ENCODE measurements around the gene PRKACB.

The PRKACB gene

DNA sequence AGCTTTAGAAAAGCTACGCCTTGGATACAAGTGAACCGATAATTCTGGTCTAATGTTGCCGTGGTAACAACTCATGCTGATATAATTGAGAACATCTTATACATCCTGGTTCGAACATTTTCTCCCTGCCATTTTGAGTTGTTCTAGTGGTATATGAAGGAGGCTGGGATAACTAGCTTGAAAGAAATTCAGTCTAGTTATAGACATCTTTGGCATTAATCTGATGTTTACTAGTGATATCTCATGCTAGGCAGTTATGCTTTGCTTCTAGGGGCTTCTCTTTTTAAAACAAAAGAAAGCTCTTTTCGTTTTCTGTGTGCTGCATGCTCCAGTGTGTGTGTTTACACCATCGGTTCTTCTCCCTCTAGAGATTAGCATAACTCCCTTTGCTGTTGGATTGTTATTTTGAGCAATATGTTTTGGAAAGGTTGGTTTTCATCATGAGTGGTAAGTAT, 20.5 kb downstream of the PRKACB start:
- Histone ChIP-seq H3K36me3 (no peaks in the 10 kb centered on the region), H3K4me1 (peaks cover 0 to 22% (median 0%) of the 10 kb centered on the region in 4 donors), H3K27me3 (no peaks in the 10 kb centered on the region), H3K4me3 (no peak overlapping the region), H3K27ac (no peak overlapping the region), H3K9me3 (no peaks in the 10 kb centered on the region)
- TF ChIP-seq, protein P1, sequence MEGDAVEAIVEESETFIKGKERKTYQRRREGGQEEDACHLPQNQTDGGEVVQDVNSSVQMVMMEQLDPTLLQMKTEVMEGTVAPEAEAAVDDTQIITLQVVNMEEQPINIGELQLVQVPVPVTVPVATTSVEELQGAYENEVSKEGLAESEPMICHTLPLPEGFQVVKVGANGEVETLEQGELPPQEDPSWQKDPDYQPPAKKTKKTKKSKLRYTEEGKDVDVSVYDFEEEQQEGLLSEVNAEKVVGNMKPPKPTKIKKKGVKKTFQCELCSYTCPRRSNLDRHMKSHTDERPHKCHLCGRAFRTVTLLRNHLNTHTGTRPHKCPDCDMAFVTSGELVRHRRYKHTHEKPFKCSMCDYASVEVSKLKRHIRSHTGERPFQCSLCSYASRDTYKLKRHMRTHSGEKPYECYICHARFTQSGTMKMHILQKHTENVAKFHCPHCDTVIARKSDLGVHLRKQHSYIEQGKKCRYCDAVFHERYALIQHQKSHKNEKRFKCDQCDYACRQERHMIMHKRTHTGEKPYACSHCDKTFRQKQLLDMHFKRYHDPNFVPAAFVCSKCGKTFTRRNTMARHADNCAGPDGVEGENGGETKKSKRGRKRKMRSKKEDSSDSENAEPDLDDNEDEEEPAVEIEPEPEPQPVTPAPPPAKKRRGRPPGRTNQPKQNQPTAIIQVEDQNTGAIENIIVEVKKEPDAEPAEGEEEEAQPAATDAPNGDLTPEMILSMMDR (IDR thresholded peaks at IDR 0.05) = no peak
- intact Hi-C loops (cut with DNase I; ENCODE audit: low total_unique reads) = no loop called here
- no peak for DNase-seq

- H3K27me3 ChIP-seq = no peaks in the 10 kb centered on the region
- no peaks in the 10 kb centered on the region for H3K36me3 ChIP-seq
- H3K9me3 ChIP-seq = no peaks in the 10 kb centered on the region
- H3K27ac ChIP-seq = no peak overlapping the region
- intact Hi-C loops (cut with DNase I; ENCODE audit: low total_unique reads) = no loop called here
- H3K4me3 ChIP-seq = no peak overlapping the region
- TF ChIP-seq, protein P1 (IDR thresholded peaks at IDR 0.05) = no peak
- DNase-seq = no peak
- peaks cover 0 to 30% (median 3%) of the 10 kb centered on the region in 4 donors for H3K4me1 ChIP-seq
Observed at GRCh38 chr1:84165601-84166000, 21.5 kb downstream of the PRKACB start.

DNA sequence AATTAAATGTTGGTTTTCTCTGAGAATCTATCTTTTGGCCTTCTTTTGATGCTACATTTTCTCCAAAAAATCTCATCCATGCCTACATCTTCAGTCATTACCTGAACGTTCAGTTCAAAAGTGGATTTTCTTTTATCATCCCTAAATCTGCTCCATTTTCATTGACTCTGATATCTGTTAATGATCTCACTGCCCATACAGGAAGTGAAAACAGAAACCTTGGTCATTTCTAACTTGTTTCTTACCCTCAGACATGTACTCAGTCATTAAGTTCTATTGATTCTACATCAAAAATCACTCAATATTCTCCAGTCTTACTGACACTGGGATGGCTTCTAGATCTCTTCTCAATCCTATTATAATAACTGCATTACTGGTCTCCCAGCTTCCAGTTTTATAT, 22.7 kb downstream of the PRKACB start:
- Histone ChIP-seq H3K4me1 (peaks cover 0 to 30% (median 3%) of the 10 kb centered on the region in 4 donors), H3K27me3 (no peaks in the 10 kb centered on the region), H3K36me3 (no peaks in the 10 kb centered on the region), H3K27ac (no peak overlapping the region), H3K4me3 (no peak overlapping the region), H3K9me3 (no peaks in the 10 kb centered on the region)
- TF ChIP-seq, protein P1 (IDR thresholded peaks at IDR 0.05) = no peak
- intact Hi-C loops (cut with DNase I; ENCODE audit: low total_unique reads) = no loop called here
- DNase-seq = no peak

GRCh38 chr1:84168783-84169182, 24.7 kb downstream of the PRKACB start:
- DNase-seq = no peak
- H3K4me3 ChIP-seq = no peak overlapping the region
- intact Hi-C loops (cut with DNase I; ENCODE audit: low total_unique reads) = no loop called here
- H3K36me3 ChIP-seq = no peaks in the 10 kb centered on the region
- peaks cover 0 to 30% (median 3%) of the 10 kb centered on the region in 4 donors for H3K4me1 ChIP-seq
- TF ChIP-seq, protein P1 (IDR thresholded peaks at IDR 0.05) = no peak
- no peak overlapping the region for H3K27ac ChIP-seq
- H3K27me3 ChIP-seq = no peaks in the 10 kb centered on the region
- H3K9me3 ChIP-seq = no peaks in the 10 kb centered on the region

- TF ChIP-seq, protein P1 (IDR thresholded peaks at IDR 0.05) = no peak
- no peak for DNase-seq
- Histone ChIP-seq H3K4me3 (no peak overlapping the region), H3K27me3 (no peaks in the 10 kb centered on the region), H3K36me3 (no peaks in the 10 kb centered on the region), H3K27ac (no peak overlapping the region), H3K4me1 (peaks cover 0 to 29% (median 6%) of the 10 kb centered on the region in 4 donors), H3K9me3 (no peaks in the 10 kb centered on the region)
- intact Hi-C loops (cut with DNase I; ENCODE audit: low total_unique reads) = no loop called here
Observed at GRCh38 chr1:84170171-84170570, 26.1 kb downstream of the PRKACB start.

GRCh38 chr1:84171481-84171880, 27.4 kb downstream of the PRKACB start:
- intact Hi-C loops (cut with DNase I; ENCODE audit: low total_unique reads) = no loop called here
- no peak overlapping the region for H3K4me3 ChIP-seq
- TF ChIP-seq, protein P1 (IDR thresholded peaks at IDR 0.05) = no peak
- peaks cover 0 to 21% (median 6%) of the 10 kb centered on the region in 4 donors for H3K4me1 ChIP-seq
- H3K27ac ChIP-seq = no peak overlapping the region
- H3K36me3 ChIP-seq = no peaks in the 10 kb centered on the region
- H3K27me3 ChIP-seq = no peaks in the 10 kb centered on the region
- DNase-seq = no peak
- no peaks in the 10 kb centered on the region for H3K9me3 ChIP-seq
